ENCODE data around the gene DNAJC21. TPM values are rescaled to one million over a fixed set of nuclear protein-coding genes. Genes with fewer than 3 reads are reported as not detected.
"Not testable (repeated sequence)": the region's sequence is repeated elsewhere in the genome, so short reads cannot be mapped to it uniquely, and the experiment has no call there.

DNAJC21 gene
- total RNA-seq, 1 experiment from 2014 or later, result 54.5 TPM

DNA sequence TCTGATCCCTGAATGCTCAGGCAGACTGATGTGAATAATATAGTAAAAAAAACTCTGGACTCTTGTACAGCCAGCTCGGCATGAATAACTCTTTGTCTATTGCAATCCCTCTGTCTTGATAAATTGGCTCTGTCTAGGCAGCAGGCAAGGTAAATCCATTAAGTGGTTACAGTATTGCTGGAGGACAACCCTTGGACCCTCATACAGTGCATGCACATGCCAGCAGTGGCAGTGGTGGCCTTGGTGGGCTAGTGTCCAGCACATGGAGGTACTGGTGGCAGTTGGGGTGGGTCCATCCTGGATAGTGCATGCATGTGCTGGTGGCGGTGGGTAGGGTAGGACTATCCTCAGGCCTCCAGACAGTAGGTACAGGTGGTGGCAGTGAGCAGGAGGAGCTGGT is 38.9 kb downstream of the DNAJC21 start:
- POLR2A ChIA-PET, result no interaction called here
- no peak overlapping the region for H3K4me3 ChIP-seq (ENCODE audit: low read depth in 2 of 2, low read length in 2 of 2)
- CTCF ChIA-PET, result no interaction called here
- TF ChIP-seq POLR2AphosphoS5 (IDR thresholded peaks at IDR 0.05; ENCODE audit: low read depth, low read length) (no peak), TCF7L2 (IDR thresholded peaks at IDR 0.05; ENCODE audit: low read depth, low read length) (no peak), SIN3A (IDR thresholded peaks at IDR 0.05; ENCODE audit: borderline replicate concordance, insufficient read depth, low read depth, low read length) (no peak), CTCF (IDR thresholded peaks at IDR 0.05) (no peak)
- TF ChIP-seq, protein P1, sequence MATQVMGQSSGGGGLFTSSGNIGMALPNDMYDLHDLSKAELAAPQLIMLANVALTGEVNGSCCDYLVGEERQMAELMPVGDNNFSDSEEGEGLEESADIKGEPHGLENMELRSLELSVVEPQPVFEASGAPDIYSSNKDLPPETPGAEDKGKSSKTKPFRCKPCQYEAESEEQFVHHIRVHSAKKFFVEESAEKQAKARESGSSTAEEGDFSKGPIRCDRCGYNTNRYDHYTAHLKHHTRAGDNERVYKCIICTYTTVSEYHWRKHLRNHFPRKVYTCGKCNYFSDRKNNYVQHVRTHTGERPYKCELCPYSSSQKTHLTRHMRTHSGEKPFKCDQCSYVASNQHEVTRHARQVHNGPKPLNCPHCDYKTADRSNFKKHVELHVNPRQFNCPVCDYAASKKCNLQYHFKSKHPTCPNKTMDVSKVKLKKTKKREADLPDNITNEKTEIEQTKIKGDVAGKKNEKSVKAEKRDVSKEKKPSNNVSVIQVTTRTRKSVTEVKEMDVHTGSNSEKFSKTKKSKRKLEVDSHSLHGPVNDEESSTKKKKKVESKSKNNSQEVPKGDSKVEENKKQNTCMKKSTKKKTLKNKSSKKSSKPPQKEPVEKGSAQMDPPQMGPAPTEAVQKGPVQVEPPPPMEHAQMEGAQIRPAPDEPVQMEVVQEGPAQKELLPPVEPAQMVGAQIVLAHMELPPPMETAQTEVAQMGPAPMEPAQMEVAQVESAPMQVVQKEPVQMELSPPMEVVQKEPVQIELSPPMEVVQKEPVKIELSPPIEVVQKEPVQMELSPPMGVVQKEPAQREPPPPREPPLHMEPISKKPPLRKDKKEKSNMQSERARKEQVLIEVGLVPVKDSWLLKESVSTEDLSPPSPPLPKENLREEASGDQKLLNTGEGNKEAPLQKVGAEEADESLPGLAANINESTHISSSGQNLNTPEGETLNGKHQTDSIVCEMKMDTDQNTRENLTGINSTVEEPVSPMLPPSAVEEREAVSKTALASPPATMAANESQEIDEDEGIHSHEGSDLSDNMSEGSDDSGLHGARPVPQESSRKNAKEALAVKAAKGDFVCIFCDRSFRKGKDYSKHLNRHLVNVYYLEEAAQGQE (IDR thresholded peaks at IDR 0.05; ENCODE audit: insufficient read depth in 1 of 2, low read depth in 2 of 2, low read length in 1 of 2), result no peak
- in situ Hi-C loops (cut with HindIII; ENCODE audit: low pct_unique_long_range_greater_than_20kb, low sequenced_read_pairs) (no loop called here), intact Hi-C loops (cut with micrococcal nuclease; ENCODE audit: unreplicated experiment) (no loop called here)
- H3K4me1 ChIP-seq (ENCODE audit: control insufficient read depth, insufficient read depth, low read length), result no peaks in the 10 kb centered on the region
- H3K9me3 ChIP-seq (ENCODE audit: control insufficient read depth, insufficient read depth, low read depth, low read length), result no peaks in the 10 kb centered on the region
- no peaks in the 10 kb centered on the region for H3K36me3 ChIP-seq (ENCODE audit: control insufficient read depth, insufficient read depth, low read length)
- no peak for ATAC-seq
- no peak for DNase-seq (ENCODE audit: low read depth, low spot score)
- no peak overlapping the region for H3K27ac ChIP-seq (ENCODE audit: low read length)
- no TSS peak for BruUV-seq (replicated peaks)
- no peaks in the 10 kb centered on the region for H3K27me3 ChIP-seq (ENCODE audit: control insufficient read depth, insufficient read depth, low read length)

DNA sequence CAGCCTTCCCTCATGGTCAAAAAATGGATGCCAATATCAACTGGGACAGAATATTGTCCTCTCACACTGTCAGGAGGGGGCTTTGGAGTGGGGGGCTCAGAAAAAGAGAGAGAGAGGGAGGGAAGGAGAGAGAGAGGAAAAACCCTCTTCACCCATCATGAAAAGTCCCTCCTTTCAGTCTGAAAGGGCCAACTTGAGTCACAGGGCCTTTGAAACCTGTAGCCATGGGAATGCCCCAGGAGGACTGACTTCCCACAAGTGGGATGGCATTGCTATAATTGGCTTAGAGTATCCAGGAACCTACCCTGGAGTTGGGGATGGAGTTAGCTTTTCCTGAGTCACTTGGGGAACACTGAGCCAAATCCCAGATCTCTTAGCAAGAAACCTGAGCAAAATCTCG is 41.2 kb downstream of the DNAJC21 start:
- intact Hi-C loops (cut with micrococcal nuclease; ENCODE audit: unreplicated experiment), result no loop called here
- in situ Hi-C loops (cut with HindIII; ENCODE audit: low pct_unique_long_range_greater_than_20kb, low sequenced_read_pairs), result no loop called here
- no peak for TF ChIP-seq POLR2AphosphoS5 (IDR thresholded peaks at IDR 0.05; ENCODE audit: low read depth, low read length)
- TF ChIP-seq CTCF (IDR thresholded peaks at IDR 0.05), result no peak
- TF ChIP-seq, protein P1 (IDR thresholded peaks at IDR 0.05; ENCODE audit: insufficient read depth in 1 of 2, low read depth in 2 of 2, low read length in 1 of 2), result no peak
- no peak for TF ChIP-seq SIN3A (IDR thresholded peaks at IDR 0.05; ENCODE audit: borderline replicate concordance, insufficient read depth, low read depth, low read length)
- no peak for TF ChIP-seq TCF7L2 (IDR thresholded peaks at IDR 0.05; ENCODE audit: low read depth, low read length)
- H3K36me3 ChIP-seq (ENCODE audit: control insufficient read depth, insufficient read depth, low read length), result no peaks in the 10 kb centered on the region
- ATAC-seq (no peak), DNase-seq (ENCODE audit: low read depth, low spot score) (no peak)
- POLR2A ChIA-PET, result no interaction called here
- H3K27ac ChIP-seq (ENCODE audit: low read length), result no peak overlapping the region
- peaks cover 2% of the 10 kb centered on the region; the same call in 1 of the 2 replicates for H3K27me3 ChIP-seq (ENCODE audit: control insufficient read depth, insufficient read depth, low read length)
- CTCF ChIA-PET, result no interaction called here
- BruUV-seq (replicated peaks), result no TSS peak
- H3K4me3 ChIP-seq (ENCODE audit: low read depth in 2 of 2, low read length in 2 of 2), result no peak overlapping the region
- no peaks in the 10 kb centered on the region for H3K4me1 ChIP-seq (ENCODE audit: control insufficient read depth, insufficient read depth, low read length)
- no peaks in the 10 kb centered on the region for H3K9me3 ChIP-seq (ENCODE audit: control insufficient read depth, insufficient read depth, low read depth, low read length)

- H3K4me3 ChIP-seq (ENCODE audit: low read depth in 2 of 2, low read length in 2 of 2); BruUV-seq (replicated peaks); H3K4me1 ChIP-seq (ENCODE audit: control insufficient read depth, insufficient read depth, low read length); POLR2A ChIA-PET; H3K27ac ChIP-seq (ENCODE audit: low read length); ATAC-seq; intact Hi-C loops (cut with micrococcal nuclease; ENCODE audit: unreplicated experiment); H3K27me3 ChIP-seq (ENCODE audit: control insufficient read depth, insufficient read depth, low read length); H3K36me3 ChIP-seq (ENCODE audit: control insufficient read depth, insufficient read depth, low read length); H3K9me3 ChIP-seq (ENCODE audit: control insufficient read depth, insufficient read depth, low read depth, low read length); in situ Hi-C loops (cut with HindIII; ENCODE audit: low pct_unique_long_range_greater_than_20kb, low sequenced_read_pairs); DNase-seq (ENCODE audit: low read depth, low spot score): not testable (repeated sequence)
- CTCF ChIA-PET, result interaction anchor here (0.7 kb wide), 1 partner anchor 576 kb away, joined by 9 read pairs; no protein-coding TSS in a partner anchor
Measured at GRCh38 chr5:34971655-34972054, 42.3 kb downstream of the DNAJC21 start.
